Upper lobe of right lung (tissue), 1 donor: ENCODE measurements around the gene DOK6. TPM values are rescaled to one million over a fixed set of nuclear protein-coding genes. Genes with fewer than 3 reads are reported as not detected.
A peak's percentile ranks its signal among the peaks of the same experiment; 100 is the strongest.

Experiments used
- ATAC-seq: fragments of 200-7000 bp; cut with Tn5 transposase; one replicate; pipeline ENCODE4 v1.9.1; 2020; ENCODE audit warnings: mild to moderate bottlenecking, moderate library complexity
- DNase-seq: peaks from one replicate; pipeline ENCODE4 v3.0.0-alpha.2; 2020
- H3K27ac ChIP-seq: fragments of 200-600 bp; one replicate; pipeline ENCODE4 v1.8.0; 2022
- H3K27me3 ChIP-seq: fragments of 200-600 bp; one replicate; pipeline ENCODE4 v1.8.0; 2022; ENCODE audit warnings: mild to moderate bottlenecking
- H3K36me3 ChIP-seq: fragments of 200-600 bp; one replicate; pipeline ENCODE4 v1.8.0; 2022
- H3K4me1 ChIP-seq: fragments of 200-600 bp; one replicate; pipeline ENCODE4 v1.8.0; 2022
- H3K4me3 ChIP-seq: fragments of 200-600 bp; one replicate; pipeline ENCODE4 v1.8.0; 2022; ENCODE audit warnings: mild to moderate bottlenecking
- H3K9me3 ChIP-seq: fragments of 200-600 bp; one replicate; pipeline ENCODE4 v1.8.0; 2022
- intact Hi-C: fragments of 100-400 bp; cut with DNase I; formaldehyde crosslinking; loops from one replicate; pipeline ENCODE4 v1.11.0; 2022
- total RNA-seq: library from RNA; stranded (reverse); fragmentation: NEBNext Ultra II Directional; extraction: Animal tissue kit (Norgen Biotek cat#: 25700); gene quantifications from one replicate; pipeline ENCODE4 v1.2.1, GENCODE V29; 2021
- TF ChIP-seq, protein P1 (sequence below): fragments of 200-600 bp; IDR thresholded peaks from one replicate; pipeline ENCODE4 v1.8.0; 2022; ENCODE audit warnings: antibody characterized with exemption
- donor health status: DM: no; HTN: yes; CAD: no; lungs with severe emphysema.

Gene DOK6
- total RNA-seq, 1 donor from 2014 or later: 5.9 TPM

DNA sequence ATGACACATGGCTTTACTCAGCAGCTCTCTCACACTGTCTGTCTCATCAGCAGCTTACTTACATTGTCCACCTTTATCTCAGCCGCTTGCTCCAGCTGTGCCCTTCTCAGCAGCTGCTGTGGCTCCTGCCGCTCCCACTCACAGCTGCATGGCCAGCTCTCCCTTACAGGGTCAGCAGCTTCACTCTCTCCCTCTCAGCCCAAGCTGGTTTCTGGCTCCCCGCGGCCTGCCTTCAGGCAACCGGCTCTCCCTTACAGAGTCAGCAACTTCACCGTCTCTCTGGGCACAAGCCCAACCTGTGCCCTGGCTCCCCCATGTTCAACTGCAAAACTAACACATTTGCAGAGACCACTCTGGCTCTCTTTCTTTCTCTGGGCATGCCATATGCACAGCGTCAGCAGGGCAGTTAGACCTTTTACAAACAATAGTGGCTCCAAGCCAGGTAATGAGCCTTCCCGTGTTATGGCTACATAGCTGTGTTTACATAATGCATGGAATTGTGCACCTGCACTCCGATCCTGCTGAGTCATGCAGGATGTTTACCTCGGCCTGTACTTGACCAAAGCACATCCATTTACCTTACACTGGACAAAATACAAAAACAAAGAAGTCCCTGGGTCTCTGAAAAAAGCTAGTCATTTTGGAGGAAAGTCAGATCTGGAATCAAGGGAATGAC is 167.3 kb downstream of the DOK6 start:
- H3K4me3 ChIP-seq: no peak overlapping the region
- ATAC-seq (peak; percentile 25), DNase-seq (no peak)
- no peaks in the 10 kb centered on the region for H3K36me3 ChIP-seq
- TF ChIP-seq, protein P1, sequence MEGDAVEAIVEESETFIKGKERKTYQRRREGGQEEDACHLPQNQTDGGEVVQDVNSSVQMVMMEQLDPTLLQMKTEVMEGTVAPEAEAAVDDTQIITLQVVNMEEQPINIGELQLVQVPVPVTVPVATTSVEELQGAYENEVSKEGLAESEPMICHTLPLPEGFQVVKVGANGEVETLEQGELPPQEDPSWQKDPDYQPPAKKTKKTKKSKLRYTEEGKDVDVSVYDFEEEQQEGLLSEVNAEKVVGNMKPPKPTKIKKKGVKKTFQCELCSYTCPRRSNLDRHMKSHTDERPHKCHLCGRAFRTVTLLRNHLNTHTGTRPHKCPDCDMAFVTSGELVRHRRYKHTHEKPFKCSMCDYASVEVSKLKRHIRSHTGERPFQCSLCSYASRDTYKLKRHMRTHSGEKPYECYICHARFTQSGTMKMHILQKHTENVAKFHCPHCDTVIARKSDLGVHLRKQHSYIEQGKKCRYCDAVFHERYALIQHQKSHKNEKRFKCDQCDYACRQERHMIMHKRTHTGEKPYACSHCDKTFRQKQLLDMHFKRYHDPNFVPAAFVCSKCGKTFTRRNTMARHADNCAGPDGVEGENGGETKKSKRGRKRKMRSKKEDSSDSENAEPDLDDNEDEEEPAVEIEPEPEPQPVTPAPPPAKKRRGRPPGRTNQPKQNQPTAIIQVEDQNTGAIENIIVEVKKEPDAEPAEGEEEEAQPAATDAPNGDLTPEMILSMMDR: no peak
- no peak overlapping the region for H3K27ac ChIP-seq
- H3K9me3 ChIP-seq: no peaks in the 10 kb centered on the region
- no peaks in the 10 kb centered on the region for H3K27me3 ChIP-seq
- H3K4me1 ChIP-seq: no peaks in the 10 kb centered on the region
- intact Hi-C loops: no loop called here

- H3K27ac ChIP-seq: no peak overlapping the region
- intact Hi-C loops: no loop called here
- TF ChIP-seq, protein P1: no peak
- H3K9me3 ChIP-seq: no peaks in the 10 kb centered on the region
- ATAC-seq (no peak), DNase-seq (no peak)
- H3K27me3 ChIP-seq: no peaks in the 10 kb centered on the region
- no peaks in the 10 kb centered on the region for H3K4me1 ChIP-seq
- no peaks in the 10 kb centered on the region for H3K36me3 ChIP-seq
- no peak overlapping the region for H3K4me3 ChIP-seq
Observed at GRCh38 chr18:69569133-69569532, 168.4 kb downstream of the DOK6 start.

DNA sequence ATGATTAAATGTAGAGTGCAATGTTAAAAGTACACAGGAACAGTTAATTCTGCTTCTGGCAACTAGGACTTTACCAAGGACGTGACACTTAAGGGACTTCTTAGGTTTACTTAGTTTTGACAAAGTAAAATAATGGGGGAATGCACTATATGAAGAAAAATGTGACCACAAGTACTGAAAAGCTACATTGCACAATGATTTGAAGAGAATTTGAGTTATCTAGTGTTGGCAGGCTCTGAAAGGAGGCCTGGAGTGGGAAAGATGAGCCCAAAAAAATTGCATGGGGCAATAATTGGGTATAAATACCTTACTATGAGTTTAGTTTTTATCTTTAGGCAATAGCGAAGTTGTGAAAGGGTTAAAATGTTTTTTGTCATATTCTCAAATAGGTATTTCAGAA is 173.7 kb downstream of the DOK6 start:
- DNase-seq: no peak
- TF ChIP-seq, protein P1: no peak
- H3K27ac ChIP-seq: no peak overlapping the region

GRCh38 chr18:69580107-69580506 is 179.4 kb downstream of the DOK6 start:
- no peaks in the 10 kb centered on the region for H3K9me3 ChIP-seq
- intact Hi-C loops: no loop called here
- TF ChIP-seq, protein P1: no peak
- no peaks in the 10 kb centered on the region for H3K27me3 ChIP-seq
- H3K36me3 ChIP-seq: no peaks in the 10 kb centered on the region
- no peaks in the 10 kb centered on the region for H3K4me1 ChIP-seq
- peak overlapping the region; percentile 58 for H3K27ac ChIP-seq
- ATAC-seq (peak; percentile 79), DNase-seq (no peak)
- H3K4me3 ChIP-seq: no peak overlapping the region

More for the DNA sequence above, 173.7 kb downstream of the DOK6 start:
- Histone ChIP-seq H3K36me3 (no peaks in the 10 kb centered on the region), H3K4me3 (no peak overlapping the region), H3K9me3 (no peaks in the 10 kb centered on the region), H3K4me1 (no peaks in the 10 kb centered on the region), H3K27me3 (no peaks in the 10 kb centered on the region)
- intact Hi-C loops: no loop called here
- no peak for ATAC-seq

DNA sequence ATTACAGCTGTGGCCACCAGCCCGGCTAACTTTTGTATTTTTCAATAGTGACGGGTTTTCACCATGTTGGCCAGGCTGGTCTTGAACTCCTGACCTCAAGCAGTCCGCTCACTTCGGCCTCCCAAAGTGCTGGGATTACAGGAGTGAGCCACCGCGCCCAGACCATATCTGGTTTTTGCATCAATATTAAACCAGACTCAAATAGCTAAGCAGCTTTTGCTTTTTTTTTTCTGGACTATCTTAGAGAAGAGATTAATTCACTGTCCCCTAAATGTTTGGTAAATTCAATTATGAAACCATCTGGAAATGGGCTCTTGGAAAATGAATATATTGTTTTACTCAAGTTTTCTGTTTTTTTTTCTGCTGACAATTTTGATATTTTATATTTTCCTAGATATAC is 183.7 kb downstream of the DOK6 start:
- TF ChIP-seq, protein P1: no peak
- ATAC-seq: no peak
- intact Hi-C loops: no loop called here

GRCh38 chr18:69585696-69586095 is 185.0 kb downstream of the DOK6 start:
- no peaks in the 10 kb centered on the region for H3K9me3 ChIP-seq
- no peaks in the 10 kb centered on the region for H3K27me3 ChIP-seq
- DNase-seq (no peak), ATAC-seq (no peak)
- TF ChIP-seq, protein P1: no peak
- H3K36me3 ChIP-seq: no peaks in the 10 kb centered on the region
- intact Hi-C loops: no loop called here
- H3K4me1 ChIP-seq: no peaks in the 10 kb centered on the region
- H3K27ac ChIP-seq: no peak overlapping the region
- H3K4me3 ChIP-seq: no peak overlapping the region

More for the DNA sequence above, 183.7 kb downstream of the DOK6 start:
- no peak overlapping the region for H3K27ac ChIP-seq
- no peaks in the 10 kb centered on the region for H3K27me3 ChIP-seq
- no peak for DNase-seq
- no peaks in the 10 kb centered on the region for H3K36me3 ChIP-seq
- no peaks in the 10 kb centered on the region for H3K4me1 ChIP-seq
- no peak overlapping the region for H3K4me3 ChIP-seq
- H3K9me3 ChIP-seq: no peaks in the 10 kb centered on the region
